RKO (cell line): ENCODE results near the gene TOMM7.
A peak's percentile ranks its signal among the peaks of the same experiment; 100 is the strongest.

ENCODE experiments used
- DNase-seq: peaks from one replicate; pipeline ENCODE4 v3.0.0-alpha.2; 2016; ENCODE audit warnings: low spot score

TOMM7 gene

DNA sequence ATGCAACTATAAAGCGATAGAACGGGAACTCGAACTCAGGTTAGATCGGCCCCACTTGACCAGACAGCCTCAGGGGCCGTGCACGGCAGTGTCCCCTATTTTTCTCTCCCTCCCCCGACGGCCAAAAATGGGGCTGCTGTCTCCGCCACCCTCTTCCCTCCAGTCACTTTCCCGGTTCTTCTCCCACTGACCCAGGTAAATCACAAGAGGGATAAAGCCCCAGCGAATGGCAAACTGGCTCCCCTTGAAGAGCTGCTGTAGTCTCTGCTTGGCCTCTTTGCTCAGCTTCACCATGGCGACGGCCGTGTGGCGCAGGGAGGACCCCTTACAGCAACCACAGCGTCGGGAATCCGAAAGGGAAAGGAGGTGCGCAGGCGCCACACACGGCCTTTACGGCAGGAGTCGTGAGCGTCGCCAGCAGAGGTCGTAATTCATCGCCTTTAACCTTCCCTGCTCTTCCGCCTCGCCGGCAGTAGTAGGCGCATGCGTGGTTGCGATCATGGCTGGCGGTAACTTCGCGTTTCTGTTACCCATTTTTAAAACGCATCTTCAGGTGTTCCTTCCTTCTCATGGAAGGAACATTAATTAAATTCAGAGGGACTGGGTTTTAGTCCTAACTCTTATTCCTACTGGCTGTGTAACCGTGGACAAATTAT lies at the start of gene TOMM7:
TSS of gene TOMM7 (minus strand) at position 364 of the 656 bp plus-strand sequence. CDS start at position 294, 70 bp downstream.
- peak; percentile 97 for DNase-seq

- no peak for DNase-seq
Measured at GRCh38 chr7:22872096-22872807, 49.6 kb upstream of the TOMM7 start.

GRCh38 chr7:22871661-22872060 lies 49.0 kb upstream of the TOMM7 start:
- no peak for DNase-seq

GRCh38 chr7:22868509-22868908 lies 45.9 kb upstream of the TOMM7 start:
- no peak for DNase-seq

DNA sequence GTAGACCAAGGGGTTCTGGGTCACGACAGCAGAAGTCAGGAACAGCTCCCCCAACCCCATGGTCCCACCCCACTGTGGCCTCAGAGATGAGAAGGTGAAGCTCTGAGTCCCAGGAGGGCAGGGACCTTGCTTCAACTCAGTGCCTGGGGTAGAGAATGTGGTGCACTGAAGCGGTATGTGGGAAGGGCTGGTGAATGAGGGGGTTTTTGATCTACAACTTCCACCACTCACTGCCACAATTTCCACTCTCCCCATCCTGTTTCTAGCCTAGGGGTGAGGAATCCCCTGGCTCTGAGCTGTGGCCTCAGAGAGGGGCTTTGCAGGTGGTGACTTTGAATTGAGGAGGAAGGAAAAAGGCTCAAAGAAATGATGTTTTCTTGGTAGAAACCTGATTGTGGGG lies 44.9 kb upstream of the TOMM7 start:
- no peak for DNase-seq

DNA sequence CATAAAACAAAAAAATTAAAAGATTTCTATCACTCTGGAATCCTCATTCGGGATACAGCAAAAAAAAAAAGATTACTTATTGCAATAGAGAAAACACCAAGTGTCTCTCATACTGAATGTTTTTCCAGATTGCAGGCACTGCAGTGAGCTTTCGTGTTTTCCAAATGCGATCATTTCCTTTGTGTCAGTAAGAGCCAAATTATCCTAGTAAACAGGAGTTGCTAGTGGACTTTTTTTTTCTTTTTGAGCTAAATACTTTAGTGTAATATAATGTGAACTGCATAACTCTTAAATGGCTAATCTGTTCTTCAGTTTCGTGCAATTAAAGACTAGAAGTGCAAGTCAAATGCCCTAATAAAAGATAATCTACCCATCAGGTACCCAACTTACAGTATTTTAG lies 44.4 kb upstream of the TOMM7 start:
- no peak for DNase-seq

GRCh38 chr7:22865602-22865960 lies 42.9 kb upstream of the TOMM7 start:
- no peak for DNase-seq

GRCh38 chr7:22864855-22865601 lies 42.4 kb upstream of the TOMM7 start:
- DNase-seq = no peak

DNA sequence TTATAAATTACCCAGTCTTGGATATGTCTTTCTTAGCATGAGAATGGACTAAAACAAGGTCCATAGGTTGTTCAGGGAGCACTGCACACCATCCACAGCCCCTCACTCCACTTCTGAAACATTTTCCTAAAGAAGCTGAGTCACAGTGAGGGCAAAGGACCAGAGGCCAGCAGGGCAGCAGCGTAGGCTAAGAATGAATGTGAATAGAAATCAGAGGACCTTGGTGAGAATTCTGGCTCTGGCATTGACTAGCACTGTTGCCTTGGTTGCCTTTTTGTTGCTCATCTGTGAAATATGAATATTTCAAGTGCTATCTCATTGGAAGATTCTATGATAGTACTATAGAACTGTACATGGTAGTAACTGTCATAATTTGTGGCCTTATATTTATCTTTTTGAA lies 41.7 kb upstream of the TOMM7 start:
- no peak for DNase-seq

DNA sequence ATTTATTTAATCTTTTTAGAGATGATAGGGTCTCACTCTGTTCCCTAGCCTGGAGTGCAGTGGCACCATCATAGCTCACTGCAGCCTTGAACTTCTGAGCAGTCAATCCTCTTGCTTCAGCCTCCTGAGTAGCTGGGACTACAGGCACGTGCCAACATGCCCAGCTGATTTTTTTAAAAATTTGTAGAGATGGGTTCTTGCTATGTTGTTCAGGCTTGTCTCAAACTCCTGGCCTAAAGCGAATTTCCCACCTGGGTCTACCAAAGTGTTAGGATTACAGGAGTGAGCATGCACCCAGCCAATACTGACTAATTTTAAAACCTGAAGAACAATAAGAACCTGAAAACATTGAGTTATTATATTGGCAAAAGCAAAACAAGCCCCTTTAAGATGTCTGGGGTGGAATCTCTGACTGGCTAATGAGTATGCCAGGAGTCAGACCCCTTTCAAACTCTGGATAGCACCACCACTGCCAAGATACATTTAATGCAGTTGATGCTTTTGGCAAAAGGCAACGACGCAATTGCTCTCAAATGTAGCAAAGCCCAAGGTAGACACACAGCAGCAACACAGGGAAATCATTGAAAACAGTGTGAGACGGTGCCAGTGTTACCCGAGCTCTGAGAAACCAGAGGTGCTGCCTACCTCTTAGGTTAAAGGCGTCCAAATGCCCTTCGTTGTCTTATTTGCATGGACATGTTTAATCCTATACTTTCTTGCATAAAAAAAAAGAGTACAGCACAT lies 40.7 kb upstream of the TOMM7 start:
- DNase-seq = no peak

- DNase-seq = no peak
Measured at GRCh38 chr7:22861576-22861975, 38.9 kb upstream of the TOMM7 start.

DNA sequence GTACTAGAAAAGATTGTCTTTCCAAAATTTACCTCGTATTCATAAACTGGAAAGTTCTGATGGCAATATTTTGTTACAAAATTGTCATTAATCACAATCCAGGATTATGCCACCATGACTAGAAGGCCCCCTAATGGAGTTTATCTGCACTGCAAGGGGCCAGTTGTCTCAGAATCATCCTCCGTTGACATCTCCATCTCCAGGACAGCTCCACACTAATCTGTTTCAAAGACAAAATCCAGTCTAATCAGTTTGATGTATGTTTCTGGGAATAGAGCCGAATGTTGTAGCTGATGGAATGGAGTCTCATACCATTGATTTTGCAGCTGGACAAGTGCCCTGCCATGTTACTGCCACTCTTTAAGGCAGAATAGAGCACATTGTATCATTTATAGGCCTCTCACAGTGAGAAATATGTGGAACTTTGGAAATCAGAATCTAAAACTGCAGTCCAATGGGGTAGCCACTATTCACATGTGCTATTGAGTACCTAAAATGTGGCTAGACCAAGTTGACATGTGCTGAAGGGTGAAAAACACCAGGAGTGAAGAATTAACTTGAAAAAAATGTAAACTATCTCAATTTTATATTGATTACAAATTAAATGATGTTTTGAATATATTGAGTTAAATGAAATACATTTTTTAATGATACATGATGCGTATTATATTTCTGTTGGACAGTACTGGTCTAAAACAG lies 38.3 kb upstream of the TOMM7 start:
- DNase-seq = no peak

DNA sequence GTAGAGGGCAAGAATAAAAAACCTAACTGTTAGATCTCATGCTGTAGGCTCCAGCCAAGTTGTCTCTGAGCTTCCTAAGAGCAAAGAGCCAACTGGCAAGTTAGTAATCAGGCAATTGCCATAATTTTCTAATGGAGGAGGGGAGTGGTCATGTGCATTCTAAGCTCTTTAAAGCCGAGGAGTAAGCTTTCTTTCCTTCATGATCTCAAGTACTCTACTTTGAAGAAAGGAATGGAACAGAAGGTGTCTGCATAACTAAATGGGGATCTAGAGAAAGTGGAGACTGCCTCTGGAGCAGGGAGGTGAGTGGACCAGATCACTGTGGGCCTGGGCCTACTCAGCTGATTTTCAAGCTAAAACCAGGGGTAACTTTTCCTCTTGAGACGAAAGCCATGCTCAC lies 37.7 kb upstream of the TOMM7 start:
- DNase-seq = no peak

GRCh38 chr7:22859641-22860290 lies 37.1 kb upstream of the TOMM7 start:
- DNase-seq = no peak

DNA sequence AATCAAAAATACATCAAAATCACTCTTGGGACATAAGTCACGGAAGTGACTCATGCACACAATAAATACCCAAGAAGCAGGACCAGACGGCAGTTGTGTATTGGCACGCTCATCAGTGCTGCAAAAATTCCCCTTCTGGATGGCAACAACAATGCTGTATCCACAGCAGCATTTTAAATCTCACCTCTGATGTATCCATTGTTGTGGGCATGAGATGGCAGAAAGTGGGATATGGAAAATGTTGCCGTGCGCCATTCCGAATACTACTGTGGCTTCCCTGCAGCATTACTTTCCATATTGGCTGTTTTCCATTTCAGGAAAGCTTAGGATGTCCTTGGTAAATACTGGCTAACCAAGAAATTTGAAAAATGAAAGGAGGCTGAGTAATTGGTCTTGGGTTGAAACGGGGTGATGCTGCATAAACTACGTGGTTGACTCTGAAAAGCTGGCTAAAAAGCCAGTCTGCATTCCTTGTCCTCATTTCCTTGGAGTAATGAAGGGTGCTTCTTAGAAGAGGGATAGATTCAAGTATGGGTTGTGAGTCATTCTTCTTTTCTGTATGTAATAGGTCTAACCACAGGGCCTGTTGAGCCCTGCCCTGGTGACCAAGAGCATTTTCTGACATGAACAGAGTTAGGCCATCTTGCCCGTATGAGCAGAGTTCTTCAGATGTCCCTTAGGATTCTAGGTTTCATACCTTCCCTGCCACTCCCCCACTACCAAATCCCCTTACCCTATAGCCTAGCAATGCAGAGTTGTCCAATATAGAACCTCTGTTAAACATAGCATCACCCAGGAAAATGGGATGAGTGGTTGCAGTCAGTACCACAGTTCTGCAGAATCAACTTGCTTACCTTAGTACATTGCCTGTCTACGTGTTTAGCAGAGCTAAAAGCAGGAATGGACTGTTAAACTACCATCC lies 36.3 kb upstream of the TOMM7 start:
- DNase-seq = peak; percentile 70

GRCh38 chr7:22858274-22858639 lies 35.6 kb upstream of the TOMM7 start:
- DNase-seq = no peak

DNA sequence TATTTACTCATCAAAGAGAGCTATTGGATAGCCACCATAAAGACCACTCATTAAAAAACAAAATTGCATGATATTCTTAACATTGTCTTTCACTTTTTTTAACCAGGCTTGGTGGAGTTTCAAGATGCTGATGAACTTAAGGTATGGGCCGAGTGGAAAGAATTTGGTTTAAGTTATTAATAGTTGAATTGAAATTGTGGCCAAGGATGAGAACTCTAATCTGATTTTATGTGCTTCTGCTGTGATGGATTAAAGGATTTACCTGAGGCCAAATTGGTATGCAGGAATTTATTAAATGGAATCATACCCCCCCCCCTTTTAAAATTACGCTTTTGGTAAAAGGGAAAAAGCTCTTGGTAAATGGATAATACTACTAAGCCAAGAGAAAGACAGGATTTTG lies 33.8 kb upstream of the TOMM7 start:
- no peak for DNase-seq

DNA sequence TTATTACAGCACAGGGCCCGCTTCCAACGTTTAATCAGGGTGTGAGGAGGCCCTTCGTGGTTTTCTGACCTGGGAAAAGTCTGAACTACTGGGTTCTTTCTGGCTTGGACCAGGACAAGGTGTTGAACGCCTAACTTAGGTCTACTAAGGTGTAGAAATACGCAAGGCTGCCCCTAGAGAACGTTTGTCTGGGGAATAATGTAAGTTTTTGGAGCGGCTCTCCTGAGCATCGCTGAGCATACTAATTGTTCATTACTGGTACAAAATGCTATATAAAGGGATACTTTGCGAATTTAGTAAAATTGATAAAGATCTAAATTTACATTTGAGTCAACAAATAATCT lies 32.4 kb upstream of the TOMM7 start:
- no peak for DNase-seq

GRCh38 chr7:22854158-22855048 lies 31.8 kb upstream of the TOMM7 start:
- peak; percentile 83 for DNase-seq
